HL-60 (cell line): ENCODE results near the gene ZNF800.

Source experiments
- GABPA ChIP-seq: IDR thresholded peaks from 2 replicates; pipeline ENCODE4 v1.6.1; 2012; ENCODE audit warnings: low read depth
- POLR2AphosphoS5 ChIP-seq: IDR thresholded peaks from 2 replicates; pipeline ENCODE4 v1.6.1; 2012; ENCODE audit warnings: low read depth
- SPI1 ChIP-seq: IDR thresholded peaks from 2 replicates; pipeline ENCODE4 v1.6.1; 2012; ENCODE audit warnings: low read depth, mild to moderate bottlenecking, borderline replicate concordance
- TF ChIP-seq, protein P1 (sequence below): IDR thresholded peaks from one replicate; pipeline ENCODE4 v1.5.1; 2011; ENCODE audit warnings: low read length, control low read depth, inconsistent platforms; ENCODE audit not compliant: insufficient read depth
- TF ChIP-seq, protein P2 (sequence below): IDR thresholded peaks from 2 replicates; pipeline ENCODE4 v1.6.1; 2012; ENCODE audit warnings: low read depth; ENCODE audit not compliant: insufficient replicate concordance

DNA sequence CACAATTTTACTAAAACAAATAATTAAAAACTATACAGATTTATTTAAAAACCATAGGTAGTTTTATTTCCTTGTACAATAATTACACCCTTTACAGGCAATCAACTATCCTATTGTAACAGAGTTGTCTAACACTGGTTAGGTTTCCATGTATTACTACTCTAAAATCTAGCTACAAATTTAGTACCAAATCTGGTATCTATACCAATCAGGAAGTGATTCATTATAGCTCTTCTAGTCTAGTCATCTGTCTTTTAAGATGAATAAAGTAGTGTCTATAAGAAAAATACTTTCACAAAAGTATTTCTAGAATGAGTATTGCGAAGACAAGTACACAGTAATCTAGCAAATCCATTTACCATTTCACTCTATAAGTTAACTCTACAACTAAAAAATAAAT, 16.9 kb downstream of the ZNF800 start:
- TF ChIP-seq, protein P1, sequence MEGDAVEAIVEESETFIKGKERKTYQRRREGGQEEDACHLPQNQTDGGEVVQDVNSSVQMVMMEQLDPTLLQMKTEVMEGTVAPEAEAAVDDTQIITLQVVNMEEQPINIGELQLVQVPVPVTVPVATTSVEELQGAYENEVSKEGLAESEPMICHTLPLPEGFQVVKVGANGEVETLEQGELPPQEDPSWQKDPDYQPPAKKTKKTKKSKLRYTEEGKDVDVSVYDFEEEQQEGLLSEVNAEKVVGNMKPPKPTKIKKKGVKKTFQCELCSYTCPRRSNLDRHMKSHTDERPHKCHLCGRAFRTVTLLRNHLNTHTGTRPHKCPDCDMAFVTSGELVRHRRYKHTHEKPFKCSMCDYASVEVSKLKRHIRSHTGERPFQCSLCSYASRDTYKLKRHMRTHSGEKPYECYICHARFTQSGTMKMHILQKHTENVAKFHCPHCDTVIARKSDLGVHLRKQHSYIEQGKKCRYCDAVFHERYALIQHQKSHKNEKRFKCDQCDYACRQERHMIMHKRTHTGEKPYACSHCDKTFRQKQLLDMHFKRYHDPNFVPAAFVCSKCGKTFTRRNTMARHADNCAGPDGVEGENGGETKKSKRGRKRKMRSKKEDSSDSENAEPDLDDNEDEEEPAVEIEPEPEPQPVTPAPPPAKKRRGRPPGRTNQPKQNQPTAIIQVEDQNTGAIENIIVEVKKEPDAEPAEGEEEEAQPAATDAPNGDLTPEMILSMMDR: no peak
- TF ChIP-seq POLR2AphosphoS5 (no peak), SPI1 (no peak), GABPA (no peak)
- TF ChIP-seq, protein P2, sequence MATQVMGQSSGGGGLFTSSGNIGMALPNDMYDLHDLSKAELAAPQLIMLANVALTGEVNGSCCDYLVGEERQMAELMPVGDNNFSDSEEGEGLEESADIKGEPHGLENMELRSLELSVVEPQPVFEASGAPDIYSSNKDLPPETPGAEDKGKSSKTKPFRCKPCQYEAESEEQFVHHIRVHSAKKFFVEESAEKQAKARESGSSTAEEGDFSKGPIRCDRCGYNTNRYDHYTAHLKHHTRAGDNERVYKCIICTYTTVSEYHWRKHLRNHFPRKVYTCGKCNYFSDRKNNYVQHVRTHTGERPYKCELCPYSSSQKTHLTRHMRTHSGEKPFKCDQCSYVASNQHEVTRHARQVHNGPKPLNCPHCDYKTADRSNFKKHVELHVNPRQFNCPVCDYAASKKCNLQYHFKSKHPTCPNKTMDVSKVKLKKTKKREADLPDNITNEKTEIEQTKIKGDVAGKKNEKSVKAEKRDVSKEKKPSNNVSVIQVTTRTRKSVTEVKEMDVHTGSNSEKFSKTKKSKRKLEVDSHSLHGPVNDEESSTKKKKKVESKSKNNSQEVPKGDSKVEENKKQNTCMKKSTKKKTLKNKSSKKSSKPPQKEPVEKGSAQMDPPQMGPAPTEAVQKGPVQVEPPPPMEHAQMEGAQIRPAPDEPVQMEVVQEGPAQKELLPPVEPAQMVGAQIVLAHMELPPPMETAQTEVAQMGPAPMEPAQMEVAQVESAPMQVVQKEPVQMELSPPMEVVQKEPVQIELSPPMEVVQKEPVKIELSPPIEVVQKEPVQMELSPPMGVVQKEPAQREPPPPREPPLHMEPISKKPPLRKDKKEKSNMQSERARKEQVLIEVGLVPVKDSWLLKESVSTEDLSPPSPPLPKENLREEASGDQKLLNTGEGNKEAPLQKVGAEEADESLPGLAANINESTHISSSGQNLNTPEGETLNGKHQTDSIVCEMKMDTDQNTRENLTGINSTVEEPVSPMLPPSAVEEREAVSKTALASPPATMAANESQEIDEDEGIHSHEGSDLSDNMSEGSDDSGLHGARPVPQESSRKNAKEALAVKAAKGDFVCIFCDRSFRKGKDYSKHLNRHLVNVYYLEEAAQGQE: no peak
